SIG-M5 treated with dmso at 0.1 percent for 504 hours (cell line): ENCODE measurements around the gene HOXA11.

Experiments used
- DNase-seq: peaks from one replicate; lab custom pipeline; 2025; ENCODE audit not compliant: unreplicated experiment; lab: John Stamatoyannopoulos, UW

HOXA11 gene

DNA sequence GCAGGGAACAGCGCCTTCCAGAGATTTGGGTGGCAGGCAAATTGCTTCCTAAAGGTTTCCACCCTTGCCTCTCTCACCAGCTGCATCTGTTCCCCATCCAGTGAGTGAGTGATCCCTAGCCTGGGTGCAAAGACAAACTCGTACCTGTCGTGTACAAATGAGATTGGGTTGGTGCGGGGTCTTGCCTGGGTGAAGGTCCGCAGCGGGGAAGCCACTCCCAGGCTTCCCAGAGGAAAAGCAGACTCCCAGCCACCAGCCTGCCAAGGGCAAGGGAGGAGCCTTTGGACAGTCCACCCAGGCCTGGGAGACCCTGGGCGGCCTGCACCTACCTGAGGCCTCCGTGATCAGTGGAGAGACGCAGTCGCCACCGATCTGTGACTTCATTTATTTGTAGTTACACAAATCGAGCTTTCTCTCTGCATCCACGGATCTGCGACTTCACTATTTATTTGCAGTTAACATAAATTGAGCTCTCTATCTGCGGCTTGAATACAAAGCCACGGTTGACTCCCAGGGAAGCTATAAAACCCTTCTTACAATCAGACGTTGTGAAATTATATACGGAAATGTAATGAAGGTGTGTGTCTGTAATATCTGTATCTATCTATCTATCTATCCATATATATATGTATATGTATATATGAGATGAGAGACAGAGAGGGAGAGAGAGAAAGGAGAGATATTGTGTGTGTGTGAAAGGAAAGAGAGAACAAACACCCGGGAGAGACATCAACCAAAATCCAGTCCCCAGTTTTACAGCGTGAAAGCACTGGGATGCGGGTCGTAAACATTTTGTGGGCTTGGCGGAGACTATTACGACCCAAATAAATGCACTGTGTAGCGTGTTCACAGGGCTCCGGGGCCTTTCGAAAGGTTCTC is 25.5 kb downstream of the HOXA11 start:
- no peak for DNase-seq

DNA sequence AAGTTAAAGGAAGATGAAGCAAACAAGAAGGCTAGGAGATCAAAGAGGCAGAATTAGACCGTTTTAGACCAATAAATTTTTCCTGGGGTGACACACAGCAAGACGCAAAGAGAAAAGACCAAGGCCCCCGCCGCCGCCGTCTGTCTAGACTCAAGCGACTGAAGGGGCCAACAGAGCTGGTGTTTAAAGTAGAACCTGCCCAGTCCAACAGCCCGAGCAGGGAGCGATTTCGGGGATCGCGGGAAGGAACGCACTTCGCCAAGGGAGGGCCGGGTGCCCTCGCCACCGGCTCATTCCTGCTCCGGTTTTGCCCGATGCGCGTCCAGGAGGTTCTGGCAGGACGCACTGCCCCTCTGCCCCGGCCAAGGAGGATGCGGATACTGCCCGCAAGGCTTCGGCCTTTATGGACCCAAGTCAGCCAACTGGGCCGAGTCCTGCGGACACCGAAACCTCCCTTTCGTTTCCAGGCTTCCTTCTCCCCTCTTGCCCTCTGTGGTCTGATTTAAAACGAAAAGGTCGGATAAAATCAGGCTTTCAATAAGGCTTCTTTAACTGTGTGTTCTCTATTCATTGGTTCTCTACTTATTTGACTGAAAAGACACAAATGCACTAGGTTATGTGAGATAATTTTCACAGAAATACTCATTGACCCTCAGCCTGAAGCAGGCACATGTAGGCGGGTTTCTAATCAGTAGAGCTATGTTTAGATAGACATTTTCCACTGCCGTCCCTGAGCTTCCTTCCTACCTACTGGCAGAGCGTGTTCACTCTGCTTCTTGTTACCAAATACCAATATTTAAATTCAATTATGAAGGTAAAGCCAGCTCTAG is 26.4 kb downstream of the HOXA11 start:
- DNase-seq = no peak

DNA sequence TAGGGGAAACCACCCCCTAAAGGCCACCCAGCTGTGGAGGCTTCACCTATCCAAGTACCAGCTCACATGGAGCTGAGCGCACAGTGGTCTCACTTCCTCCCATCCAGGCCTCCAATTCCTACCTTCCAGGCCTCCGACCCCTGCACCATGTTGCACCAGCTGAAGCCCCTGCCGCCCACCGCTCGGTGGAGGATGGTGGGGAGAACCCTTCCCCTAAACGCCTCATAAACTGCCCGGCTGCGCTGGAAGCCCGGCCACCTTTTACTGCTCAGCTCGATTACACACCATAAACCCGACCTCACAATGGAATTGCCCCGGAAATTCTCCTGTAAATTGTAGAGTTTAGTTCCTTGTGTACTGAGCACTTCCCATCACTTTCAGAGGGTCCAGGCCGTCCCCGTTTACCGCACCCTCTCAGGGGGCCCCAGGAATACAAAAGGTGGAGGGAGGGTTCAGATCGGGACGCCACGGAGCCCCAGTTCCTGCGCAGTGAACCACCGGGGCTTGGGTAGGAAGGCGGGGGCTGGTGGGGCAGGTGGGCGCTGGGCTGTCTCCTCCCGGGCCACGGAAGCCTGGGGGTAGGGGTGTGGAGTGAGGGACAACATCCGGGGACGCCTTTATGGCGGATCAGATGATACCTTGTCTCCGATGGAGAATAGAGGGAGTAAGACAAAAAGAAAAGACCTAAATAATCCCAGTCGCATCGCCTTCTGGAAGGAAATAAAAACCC is 27.2 kb downstream of the HOXA11 start:
- DNase-seq = no peak

DNA sequence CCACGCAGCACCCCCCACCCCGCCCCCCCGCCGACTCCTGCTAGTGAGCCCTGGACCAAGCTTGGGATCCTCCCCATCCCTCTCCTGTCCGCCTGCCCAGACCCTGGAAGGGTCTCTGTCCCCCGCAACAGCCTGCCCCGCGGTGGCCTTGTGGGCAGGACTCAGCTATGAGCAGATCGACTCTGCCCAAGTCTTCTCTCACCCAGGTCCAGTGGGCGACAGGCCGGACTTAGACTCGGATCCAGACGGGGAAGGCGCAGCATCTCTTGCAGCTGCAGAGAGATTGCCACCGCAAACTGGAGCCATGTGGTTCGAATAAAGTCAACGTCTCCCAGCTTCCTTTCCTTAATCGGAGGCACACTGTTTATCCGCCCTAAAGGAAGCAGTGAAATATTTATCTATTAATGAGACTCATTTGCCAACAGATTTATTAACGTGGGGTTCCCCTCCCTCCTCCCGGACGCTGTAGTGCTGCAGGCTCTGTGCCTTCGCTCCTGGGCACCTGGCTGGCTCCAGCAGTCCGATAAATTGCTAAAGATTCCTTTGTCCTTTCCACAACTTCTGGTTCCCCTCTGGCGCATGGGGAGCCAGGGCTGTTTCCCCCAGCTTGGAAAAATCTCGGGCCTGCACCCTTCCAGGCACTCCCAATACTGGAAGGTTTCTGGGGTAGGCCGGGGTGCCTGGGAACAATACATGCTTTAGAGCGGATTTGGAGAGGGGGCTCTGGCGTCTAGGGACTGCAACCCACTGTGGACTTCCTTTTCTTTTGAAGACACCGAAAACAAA is 27.9 kb downstream of the HOXA11 start:
- no peak for DNase-seq

- no peak for DNase-seq
Observed at GRCh38 chr7:27156508-27156898, 28.5 kb downstream of the HOXA11 start, which contains the start of gene HOXA7. TSS of gene HOXA7 (minus strand) at chr7:27156675. CDS start at chr7:27156545, 130 bp downstream.

- no peak for DNase-seq
Observed at GRCh38 chr7:27155816-27156507, 29.1 kb downstream of the HOXA11 start.

DNA sequence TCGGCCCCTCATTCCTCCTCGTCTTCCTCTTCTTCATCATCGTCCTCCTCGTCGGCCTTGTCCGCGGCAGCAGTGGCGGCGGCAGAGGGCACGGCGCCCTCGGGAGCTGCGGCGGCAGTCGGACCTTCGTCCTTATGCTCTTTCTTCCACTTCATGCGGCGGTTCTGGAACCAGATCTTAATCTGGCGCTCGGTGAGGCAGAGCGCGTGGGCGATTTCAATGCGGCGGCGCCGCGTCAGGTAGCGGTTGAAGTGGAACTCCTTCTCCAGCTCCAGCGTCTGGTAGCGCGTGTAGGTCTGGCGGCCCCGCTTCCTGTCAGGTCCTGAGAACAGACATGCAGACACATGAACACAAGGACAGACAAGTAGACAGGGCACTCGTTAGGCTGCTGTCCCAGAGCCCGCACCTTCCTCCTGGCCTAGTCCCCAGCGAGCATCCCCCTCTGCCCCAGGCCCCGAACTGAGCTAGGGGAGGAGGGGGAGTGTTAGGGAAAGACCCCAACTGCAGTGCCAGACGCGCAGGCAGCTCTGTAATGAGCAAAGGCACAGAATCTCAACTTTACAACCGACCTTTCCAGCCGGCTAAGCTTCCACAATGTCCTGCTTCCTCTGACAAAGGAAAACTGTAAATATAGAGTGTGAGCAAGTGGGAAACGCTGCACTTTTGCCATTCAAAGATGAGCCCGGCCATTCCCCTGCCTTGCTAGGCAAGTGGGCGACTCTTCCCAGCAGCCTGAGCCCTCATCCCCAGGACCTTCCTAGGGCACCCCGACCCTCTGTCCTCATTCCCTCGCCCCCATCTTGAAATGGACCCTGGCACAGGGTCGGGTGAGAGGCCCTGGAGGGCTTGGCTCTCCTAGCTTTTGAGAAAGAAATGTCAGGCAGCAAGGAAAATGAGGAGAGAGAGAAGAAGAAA is 29.9 kb downstream of the HOXA11 start:
- no peak for DNase-seq

- DNase-seq = no peak
Observed at GRCh38 chr7:27154369-27154768, 30.7 kb downstream of the HOXA11 start.

GRCh38 chr7:27153526-27153925 is 31.5 kb downstream of the HOXA11 start:
- DNase-seq = no peak

GRCh38 chr7:27152816-27153442 is 32.1 kb downstream of the HOXA11 start:
- no peak for DNase-seq

- no peak for DNase-seq
Observed at GRCh38 chr7:27151931-27152815, 32.9 kb downstream of the HOXA11 start, which contains the start of gene HOXA3. TSS of gene HOXA3 (minus strand) at chr7:27152583. CDS start at chr7:27110640, 41,943 bp downstream.

GRCh38 chr7:27151341-27151930 is 33.6 kb downstream of the HOXA11 start:
- DNase-seq = no peak

DNA sequence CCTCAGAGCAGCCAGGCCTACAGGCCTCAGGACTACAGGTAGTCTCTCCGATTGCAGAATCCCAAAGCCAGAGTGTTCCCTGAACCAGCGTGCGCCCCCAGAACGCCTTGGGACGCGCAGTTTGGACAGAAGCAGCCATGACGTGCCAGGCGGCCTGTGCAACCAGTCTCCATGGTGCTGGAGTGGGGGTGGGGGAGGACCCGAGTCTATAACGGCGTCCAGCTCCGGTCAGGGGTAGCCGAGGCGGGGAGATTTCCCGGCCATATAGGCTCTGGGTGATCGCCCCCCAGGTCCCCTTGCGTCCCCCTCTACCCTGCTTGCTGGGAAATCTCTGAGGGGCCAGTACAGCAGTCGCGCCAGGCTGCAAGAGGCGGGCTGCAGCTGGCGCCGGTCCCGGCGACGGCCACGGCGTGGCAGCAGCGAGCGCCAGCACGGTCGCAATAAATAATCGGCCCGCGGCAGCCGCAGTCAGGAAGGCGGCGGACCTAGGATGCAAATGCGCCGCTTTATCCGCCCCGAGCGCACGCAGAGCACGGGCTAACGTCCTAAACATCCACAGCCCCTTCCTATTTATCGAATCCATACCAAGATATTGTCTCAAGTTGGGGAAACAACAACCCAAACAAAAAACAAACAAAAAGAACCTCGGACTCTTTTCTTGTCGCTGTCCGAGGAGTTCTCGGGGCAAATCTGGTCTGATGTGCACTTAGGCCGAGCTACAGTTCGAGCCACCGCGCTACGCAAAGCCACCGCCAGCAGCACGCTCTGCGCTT is 34.3 kb downstream of the HOXA11 start:
- DNase-seq = peak; percentile 61

DNA sequence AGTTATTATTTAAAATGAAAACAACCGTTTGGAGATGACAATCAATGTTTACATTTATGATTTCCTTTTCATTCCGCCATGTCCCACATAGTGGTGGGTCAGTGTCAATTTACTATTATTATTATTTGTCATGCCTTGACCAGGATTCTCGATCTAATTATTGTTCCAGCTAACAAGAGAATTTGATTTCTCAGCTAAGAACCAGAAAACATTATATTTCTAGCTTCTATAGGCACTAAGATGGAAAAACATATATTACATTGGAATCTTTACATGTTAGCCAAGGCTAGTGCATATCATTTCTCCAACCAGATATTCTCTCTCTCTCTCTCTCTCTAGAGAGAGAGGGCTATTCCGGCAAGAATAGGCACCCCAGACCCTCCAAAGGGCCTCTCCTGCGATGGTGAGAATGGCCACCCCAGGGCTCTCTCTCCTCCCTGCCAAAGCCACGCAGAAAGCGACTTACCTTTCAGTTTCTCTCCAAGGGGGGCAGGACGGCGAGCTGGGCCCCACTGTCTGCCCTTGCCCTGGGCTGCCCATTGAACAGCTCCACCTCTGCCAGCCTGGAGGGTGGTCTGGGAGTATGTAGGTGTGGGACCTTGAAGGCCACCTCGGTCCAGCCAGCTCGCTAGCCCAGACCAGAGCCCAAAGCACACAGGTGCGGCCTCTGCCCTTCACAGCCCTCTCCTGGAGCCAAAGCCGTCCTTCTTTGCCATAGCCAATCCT is 35.0 kb downstream of the HOXA11 start:
- DNase-seq = no peak
